WI38 (cell line): Measurements from ENCODE around the gene DDAH1.

ENCODE experiments used
- H3K4me3 ChIP-seq: 2 replicates; pipeline ENCODE4 v1.5.1; 2011; ENCODE audit warnings: low read depth, mild to moderate bottlenecking, control low read depth, low read length
- TF ChIP-seq, protein P1 (sequence below): IDR thresholded peaks from 2 replicates; pipeline ENCODE4 v1.5.1; 2012; ENCODE audit warnings: low read depth, mild to moderate bottlenecking, control low read depth, low read length

Gene DDAH1

GRCh38 chr1:85440612-85441011 lies 24.3 kb downstream of the DDAH1 start:
- TF ChIP-seq, protein P1, sequence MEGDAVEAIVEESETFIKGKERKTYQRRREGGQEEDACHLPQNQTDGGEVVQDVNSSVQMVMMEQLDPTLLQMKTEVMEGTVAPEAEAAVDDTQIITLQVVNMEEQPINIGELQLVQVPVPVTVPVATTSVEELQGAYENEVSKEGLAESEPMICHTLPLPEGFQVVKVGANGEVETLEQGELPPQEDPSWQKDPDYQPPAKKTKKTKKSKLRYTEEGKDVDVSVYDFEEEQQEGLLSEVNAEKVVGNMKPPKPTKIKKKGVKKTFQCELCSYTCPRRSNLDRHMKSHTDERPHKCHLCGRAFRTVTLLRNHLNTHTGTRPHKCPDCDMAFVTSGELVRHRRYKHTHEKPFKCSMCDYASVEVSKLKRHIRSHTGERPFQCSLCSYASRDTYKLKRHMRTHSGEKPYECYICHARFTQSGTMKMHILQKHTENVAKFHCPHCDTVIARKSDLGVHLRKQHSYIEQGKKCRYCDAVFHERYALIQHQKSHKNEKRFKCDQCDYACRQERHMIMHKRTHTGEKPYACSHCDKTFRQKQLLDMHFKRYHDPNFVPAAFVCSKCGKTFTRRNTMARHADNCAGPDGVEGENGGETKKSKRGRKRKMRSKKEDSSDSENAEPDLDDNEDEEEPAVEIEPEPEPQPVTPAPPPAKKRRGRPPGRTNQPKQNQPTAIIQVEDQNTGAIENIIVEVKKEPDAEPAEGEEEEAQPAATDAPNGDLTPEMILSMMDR: no peak
- H3K4me3 ChIP-seq: no peak overlapping the region

DNA sequence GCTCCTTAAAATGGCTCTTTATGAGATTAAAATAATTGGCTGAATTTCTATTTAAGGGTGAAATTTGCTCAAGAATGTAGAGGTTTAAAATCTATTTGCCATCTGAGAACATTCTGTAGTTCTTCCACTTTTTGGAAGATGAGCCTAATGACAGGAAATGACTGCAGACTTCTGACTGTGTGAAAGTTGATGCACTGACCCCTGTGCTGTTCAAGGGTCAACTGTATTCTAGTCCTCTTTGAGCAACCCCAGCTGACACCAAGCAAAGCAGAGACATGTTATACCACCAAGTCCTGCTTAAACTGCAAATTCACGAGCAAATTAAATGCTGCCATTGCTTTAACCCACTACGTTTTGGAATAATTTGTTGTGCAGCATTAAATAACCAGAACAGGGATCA lies 26.6 kb downstream of the DDAH1 start:
- TF ChIP-seq, protein P1: no peak
- no peak overlapping the region for H3K4me3 ChIP-seq

- TF ChIP-seq, protein P1: no peak
- no peak overlapping the region for H3K4me3 ChIP-seq
Measured at GRCh38 chr1:85437139-85437538, 27.8 kb downstream of the DDAH1 start.

DNA sequence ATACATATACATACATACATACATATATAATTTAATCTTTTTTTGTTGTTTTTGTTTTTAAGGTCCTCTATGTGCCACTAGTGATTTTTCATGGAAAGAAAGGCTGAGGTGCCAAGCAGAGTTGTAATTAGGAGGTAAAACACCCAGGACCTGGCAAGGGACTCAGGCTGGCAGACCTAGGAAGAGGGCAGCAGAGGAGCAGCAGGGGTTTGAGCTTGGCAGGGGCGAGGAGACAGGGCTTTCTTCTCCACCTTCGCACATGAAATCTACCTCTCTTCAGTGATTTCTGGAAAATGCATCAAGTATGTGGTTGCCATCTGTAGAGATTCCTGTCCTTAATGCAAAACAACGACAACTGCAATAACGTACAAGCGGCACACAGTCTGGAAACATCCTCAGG lies 31.9 kb downstream of the DDAH1 start:
- H3K4me3 ChIP-seq: no peak overlapping the region
- TF ChIP-seq, protein P1: no peak

DNA sequence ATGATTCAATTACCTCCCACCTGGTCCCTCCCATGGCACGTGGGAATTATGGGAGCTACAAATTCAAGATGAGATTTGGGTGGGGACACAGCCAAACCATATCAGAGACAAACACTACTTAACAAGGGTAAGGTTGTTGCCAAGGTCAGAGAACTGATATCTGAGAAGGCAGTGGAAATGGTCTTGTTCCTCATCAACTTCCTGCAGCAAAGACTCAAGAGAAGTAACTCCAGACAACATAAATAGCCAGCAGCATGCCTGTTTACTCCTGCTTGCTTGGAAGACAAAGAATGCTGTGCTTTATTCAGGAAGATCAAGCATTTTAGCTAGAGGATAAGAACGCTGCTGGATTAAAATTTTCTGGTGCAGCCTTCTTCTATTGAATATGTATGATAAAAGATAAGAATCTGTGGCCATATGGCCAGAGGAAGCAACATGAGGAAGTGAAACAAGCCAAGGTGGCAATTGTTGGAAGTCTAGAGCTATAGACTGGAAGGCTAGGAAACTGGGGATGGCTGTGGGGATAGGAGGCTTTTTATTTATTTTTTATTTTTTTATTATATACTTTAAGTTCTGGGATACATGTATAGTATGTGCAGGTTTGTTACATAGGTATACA lies 36.4 kb downstream of the DDAH1 start:
- TF ChIP-seq, protein P1: no peak
- no peak overlapping the region for H3K4me3 ChIP-seq

- TF ChIP-seq, protein P1: no peak
- no peak overlapping the region for H3K4me3 ChIP-seq
Measured at GRCh38 chr1:85427849-85428248, 37.1 kb downstream of the DDAH1 start.

DNA sequence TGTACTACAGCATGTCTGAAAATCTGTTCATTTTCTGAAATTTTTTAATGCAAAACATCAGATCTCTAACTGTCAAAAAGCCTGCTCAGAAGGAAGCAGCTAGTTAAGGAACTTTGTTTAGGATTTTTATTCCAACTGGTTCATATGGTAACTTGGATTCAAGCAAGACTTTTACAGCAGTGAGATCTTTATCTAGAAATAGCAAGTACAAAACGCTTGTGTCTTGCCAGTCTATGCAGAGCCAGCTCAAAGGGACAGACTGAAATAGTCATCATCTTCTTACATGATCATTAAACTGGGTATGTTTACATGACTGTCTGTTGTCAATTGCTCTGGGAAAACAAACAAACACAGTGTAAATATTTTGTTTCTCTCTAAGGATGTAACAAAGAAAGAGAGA lies 37.6 kb downstream of the DDAH1 start:
- no peak overlapping the region for H3K4me3 ChIP-seq
- TF ChIP-seq, protein P1: no peak
